PC-9 (cell line): ENCODE results near the gene RASGRF1. TPM values are rescaled to one million over a fixed set of nuclear protein-coding genes. Genes with fewer than 3 reads are reported as not detected.

Source experiments
- BruUV-seq: library from RNA; stranded (reverse); fragments of 400-500 nt; replicated peaks from 2 replicates; lab custom pipeline; 2021; lab: Mats Ljungman, UMichigan
- CTCF ChIA-PET: fragments of 300-600 bp; sonication (Branson Sonifier 250); formaldehyde crosslinking; loops from one replicate; lab custom pipeline; 2022; ENCODE audit warnings: antibody characterized with exemption; lab: Charles Lee
- POLR2A ChIA-PET: fragments of 300-600 bp; sonication (Branson Sonifier 250); formaldehyde crosslinking; loops from one replicate; lab custom pipeline; 2022; ENCODE audit warnings: antibody characterized with exemption; ENCODE audit not compliant: unreplicated experiment; lab: Charles Lee
- DNase-seq, 2 experiments: peaks; one replicate each; pipeline versions ENCODE4 v3.0.0 to v3.0.0-alpha.2; 2015 to 2022; ENCODE audit warnings: mixed read lengths in 1 of 2
- H2AFZ ChIP-seq: fragments of 200-600 bp; sonication (generic); 2 replicates; pipeline ENCODE4 v1.8.1; 2017; ENCODE audit warnings: antibody characterized with exemption
- H3F3A ChIP-seq: fragments of 200-600 bp; sonication (generic); 2 replicates; pipeline ENCODE4 v1.8.1; 2017; ENCODE audit warnings: antibody characterized with exemption, mild to moderate bottlenecking, low read depth; ENCODE audit not compliant: insufficient read depth
- H3K27ac ChIP-seq: fragments of 200-600 bp; sonication (generic); 2 replicates; pipeline ENCODE4 v1.6.1; 2016; ENCODE audit warnings: mixed run types
- H3K27me3 ChIP-seq: fragments of 200-600 bp; sonication (generic); 2 replicates; pipeline ENCODE4 v1.6.1; 2016; ENCODE audit warnings: low read depth, mixed run types; ENCODE audit not compliant: insufficient read depth
- H3K36me3 ChIP-seq: fragments of 200-600 bp; sonication (generic); 2 replicates; pipeline ENCODE4 v1.6.1; 2016; ENCODE audit warnings: low read depth, mixed run types
- H3K4me1 ChIP-seq: fragments of 200-600 bp; sonication (generic); replicated peaks from 2 replicates; pipeline ENCODE4 v1.6.1; 2016; ENCODE audit warnings: mixed run types; ENCODE audit not compliant: insufficient read depth
- H3K4me2 ChIP-seq: fragments of 200-600 bp; sonication (generic); 2 replicates; pipeline ENCODE4 v1.6.1; 2017; ENCODE audit warnings: mixed run types
- H3K4me3 ChIP-seq: fragments of 200-600 bp; sonication (generic); 2 replicates; pipeline ENCODE4 v1.6.1; 2016; ENCODE audit warnings: mixed run types
- H3K79me2 ChIP-seq: fragments of 200-600 bp; sonication (generic); 2 replicates; pipeline ENCODE4 v1.6.1; 2017; ENCODE audit warnings: low read depth, mixed run types
- H3K9me2 ChIP-seq: fragments of 200-600 bp; sonication (generic); 2 replicates; pipeline ENCODE4 v1.8.1; 2017; ENCODE audit warnings: mild to moderate bottlenecking; ENCODE audit not compliant: insufficient read depth
- H3K9me3 ChIP-seq: fragments of 200-600 bp; sonication (generic); 2 replicates; pipeline ENCODE4 v1.8.1; 2016; ENCODE audit warnings: low read depth; ENCODE audit not compliant: insufficient read depth
- H4K20me1 ChIP-seq: fragments of 200-600 bp; sonication (generic); 2 replicates; pipeline ENCODE4 v1.8.1; 2017; ENCODE audit not compliant: insufficient read depth
- EZH2 ChIP-seq: fragments of 200-600 bp; sonication (generic); IDR thresholded peaks from 2 replicates; pipeline ENCODE4 v1.8.0; 2017; ENCODE audit warnings: antibody characterized with exemption, low read depth
- intact Hi-C: fragments of 100-400 bp; cut with micrococcal nuclease; formaldehyde crosslinking; loops from one replicate; pipeline ENCODE4 v1.10.0; 2022; ENCODE audit not compliant: unreplicated experiment
- total RNA-seq: library from RNA; stranded (reverse); gene quantifications from 2 replicates; pipeline ENCODE4 v1.2.3, GENCODE V29; 2021
- TF ChIP-seq, protein P1 (sequence below): fragments of 200-600 bp; sonication (generic); conservative IDR thresholded peaks from 2 replicates; pipeline ENCODE4 v1.6.1; 2017; ENCODE audit warnings: mixed run types, antibody characterized with exemption, mild to moderate bottlenecking, moderate library complexity

Gene RASGRF1
- total RNA-seq, 1 experiment from 2014 or later = 6.0 TPM

DNA sequence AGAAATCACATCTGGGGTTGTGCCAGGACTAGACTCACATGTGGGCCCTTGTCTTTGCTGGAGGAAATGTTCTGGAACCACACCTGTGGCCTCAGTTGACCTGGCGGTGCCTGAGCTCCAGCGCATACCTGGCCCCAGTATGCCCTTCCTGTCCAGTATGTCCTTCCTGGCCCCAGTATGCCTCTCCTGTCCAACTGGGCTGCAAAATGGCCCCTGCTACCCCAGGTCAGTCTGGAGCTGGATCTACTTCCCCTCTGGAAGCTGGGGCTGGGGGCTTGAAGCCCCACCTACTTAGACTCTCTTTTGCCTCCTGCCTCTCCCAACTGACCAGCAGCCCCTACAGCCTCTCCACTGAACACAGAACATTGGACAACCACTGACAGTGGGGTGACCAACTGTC is 15.3 kb downstream of the RASGRF1 start:
- H3K4me2 ChIP-seq = no peak overlapping the region
- ChIA-PET CTCF (no interaction called here), POLR2A (no interaction called here)
- BruUV-seq = no TSS peak
- no peaks in the 10 kb centered on the region for H3K79me2 ChIP-seq
- no peak overlapping the region for H3K27ac ChIP-seq
- peaks cover 13% of the 10 kb centered on the region for H3K4me1 ChIP-seq
- no peaks in the 10 kb centered on the region for H4K20me1 ChIP-seq
- H2AFZ ChIP-seq = no peak overlapping the region
- H3K36me3 ChIP-seq = no peaks in the 10 kb centered on the region
- no peaks in the 10 kb centered on the region for H3K27me3 ChIP-seq
- no peaks in the 10 kb centered on the region for H3K9me2 ChIP-seq
- intact Hi-C loops = no loop called here
- TF ChIP-seq, protein P1, sequence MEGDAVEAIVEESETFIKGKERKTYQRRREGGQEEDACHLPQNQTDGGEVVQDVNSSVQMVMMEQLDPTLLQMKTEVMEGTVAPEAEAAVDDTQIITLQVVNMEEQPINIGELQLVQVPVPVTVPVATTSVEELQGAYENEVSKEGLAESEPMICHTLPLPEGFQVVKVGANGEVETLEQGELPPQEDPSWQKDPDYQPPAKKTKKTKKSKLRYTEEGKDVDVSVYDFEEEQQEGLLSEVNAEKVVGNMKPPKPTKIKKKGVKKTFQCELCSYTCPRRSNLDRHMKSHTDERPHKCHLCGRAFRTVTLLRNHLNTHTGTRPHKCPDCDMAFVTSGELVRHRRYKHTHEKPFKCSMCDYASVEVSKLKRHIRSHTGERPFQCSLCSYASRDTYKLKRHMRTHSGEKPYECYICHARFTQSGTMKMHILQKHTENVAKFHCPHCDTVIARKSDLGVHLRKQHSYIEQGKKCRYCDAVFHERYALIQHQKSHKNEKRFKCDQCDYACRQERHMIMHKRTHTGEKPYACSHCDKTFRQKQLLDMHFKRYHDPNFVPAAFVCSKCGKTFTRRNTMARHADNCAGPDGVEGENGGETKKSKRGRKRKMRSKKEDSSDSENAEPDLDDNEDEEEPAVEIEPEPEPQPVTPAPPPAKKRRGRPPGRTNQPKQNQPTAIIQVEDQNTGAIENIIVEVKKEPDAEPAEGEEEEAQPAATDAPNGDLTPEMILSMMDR = no peak
- no peak for TF ChIP-seq EZH2
- no peaks in the 10 kb centered on the region; the same call in 1 of the 2 replicates for H3F3A ChIP-seq
- DNase-seq = no peak
- H3K4me3 ChIP-seq = no peak overlapping the region
- no peaks in the 10 kb centered on the region for H3K9me3 ChIP-seq

DNA sequence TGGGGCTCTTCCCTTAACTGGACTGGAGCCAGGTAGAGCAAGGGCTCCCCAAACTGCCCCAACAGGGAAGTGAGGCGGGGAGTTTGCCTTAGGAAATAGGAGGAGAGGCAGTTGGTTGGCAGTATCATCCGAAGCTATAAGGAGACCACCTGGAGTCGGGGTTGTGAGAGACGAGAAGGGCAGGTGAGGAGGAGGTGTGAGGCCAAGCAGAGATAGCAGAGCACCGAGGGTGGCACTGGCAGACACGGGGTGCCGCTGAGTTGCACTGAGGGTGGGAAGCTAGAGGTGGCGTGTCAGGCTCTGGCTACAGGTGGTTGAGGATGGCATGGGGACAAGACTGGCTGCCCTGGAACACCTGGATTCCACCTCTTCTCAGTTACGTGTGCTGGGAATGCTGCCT is 17.2 kb downstream of the RASGRF1 start:
- H3K27me3 ChIP-seq = no peaks in the 10 kb centered on the region
- H3K9me2 ChIP-seq = no peaks in the 10 kb centered on the region
- ChIA-PET POLR2A (interaction anchor here (0.5 to 0.6 kb wide), 2 partner anchors 169 to 450 kb away, joined by 3 to 5 read pairs; no protein-coding TSS in a partner anchor), CTCF (no interaction called here)
- H3F3A ChIP-seq = no peaks in the 10 kb centered on the region
- no peaks in the 10 kb centered on the region for H3K79me2 ChIP-seq
- BruUV-seq = no TSS peak
- no peak overlapping the region for H3K4me3 ChIP-seq
- H3K27ac ChIP-seq = no peak overlapping the region
- H3K9me3 ChIP-seq = no peaks in the 10 kb centered on the region
- peak overlapping the region; percentile 48 for H3K4me2 ChIP-seq
- H3K4me1 ChIP-seq = peaks cover 13% of the 10 kb centered on the region
- H3K36me3 ChIP-seq = no peaks in the 10 kb centered on the region
- intact Hi-C loops = no loop called here
- H4K20me1 ChIP-seq = no peaks in the 10 kb centered on the region
- TF ChIP-seq, protein P1 = no peak
- TF ChIP-seq EZH2 = no peak
- H2AFZ ChIP-seq = no peak overlapping the region
- DNase-seq = no peak

DNA sequence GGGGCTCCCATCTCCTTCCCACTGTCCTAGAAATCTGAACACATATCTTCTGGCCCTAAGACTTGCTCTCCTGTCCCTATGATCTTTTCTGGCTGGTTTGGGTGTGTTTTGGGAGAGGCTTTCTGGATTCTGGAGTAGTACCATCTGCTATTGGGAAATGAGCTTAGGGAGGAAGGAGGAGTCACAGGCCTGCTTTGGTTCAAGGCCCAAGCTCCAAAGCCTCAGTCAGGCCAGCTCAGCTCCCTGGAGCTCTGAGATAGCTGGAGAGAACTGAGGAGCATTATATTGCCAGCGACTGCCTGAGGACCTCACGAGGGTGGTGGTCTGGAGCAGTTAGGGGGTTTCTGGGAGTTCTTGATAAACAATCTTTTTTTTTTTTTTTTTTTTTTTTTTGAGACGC is 18.7 kb downstream of the RASGRF1 start:
- no peaks in the 10 kb centered on the region for H3K27me3 ChIP-seq
- no peaks in the 10 kb centered on the region for H3K9me2 ChIP-seq
- no peak overlapping the region for H3K27ac ChIP-seq
- no peaks in the 10 kb centered on the region for H3F3A ChIP-seq
- no peak for DNase-seq
- H3K4me1 ChIP-seq = peaks cover 13% of the 10 kb centered on the region
- H3K36me3 ChIP-seq = no peaks in the 10 kb centered on the region
- H3K79me2 ChIP-seq = no peaks in the 10 kb centered on the region
- no TSS peak for BruUV-seq
- no peak overlapping the region for H3K4me2 ChIP-seq
- H3K9me3 ChIP-seq = no peaks in the 10 kb centered on the region
- H3K4me3 ChIP-seq = no peak overlapping the region
- intact Hi-C loops = no loop called here
- H4K20me1 ChIP-seq = no peaks in the 10 kb centered on the region
- ChIA-PET CTCF (no interaction called here), POLR2A (no interaction called here)
- H2AFZ ChIP-seq = no peak overlapping the region
- TF ChIP-seq, protein P1 = no peak
- no peak for TF ChIP-seq EZH2
